ENCODE data around the gene MEX3D.

MEX3D gene

DNA sequence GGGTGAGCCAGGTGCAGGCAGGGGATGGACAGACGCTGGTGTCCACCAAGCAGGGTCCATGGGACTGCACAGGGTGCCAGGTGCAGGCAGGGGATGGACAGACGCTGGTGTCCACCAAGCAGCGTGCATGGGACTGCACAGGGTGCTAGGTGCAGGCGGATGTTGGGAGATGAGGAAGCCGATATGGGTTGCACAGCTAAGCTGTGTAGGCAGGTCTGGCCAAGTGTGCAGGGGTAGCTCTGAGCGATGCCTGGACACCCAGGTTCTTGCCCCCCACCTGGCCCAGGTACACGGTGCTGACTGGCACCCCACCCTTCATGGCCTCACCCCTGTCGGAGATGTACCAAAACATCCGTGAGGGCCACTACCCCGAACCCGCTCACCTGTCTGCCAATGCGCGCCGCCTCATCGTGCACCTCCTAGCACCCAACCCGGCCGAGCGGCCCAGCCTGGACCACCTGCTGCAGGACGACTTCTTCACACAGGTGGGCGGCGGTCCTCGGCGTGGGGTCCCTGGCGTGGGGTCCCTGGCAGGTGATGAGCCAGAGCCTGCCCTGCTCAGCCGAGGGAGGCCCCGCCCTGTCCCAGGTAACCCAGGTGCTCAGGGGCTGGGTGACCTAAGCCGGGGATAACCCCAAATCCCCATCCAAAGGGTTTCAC is 40.3 kb downstream of the MEX3D start:
- no peak for TF ChIP-seq TAF1 (IDR thresholded peaks at IDR 0.05; ENCODE audit: borderline replicate concordance, insufficient read depth, low read length)

DNA sequence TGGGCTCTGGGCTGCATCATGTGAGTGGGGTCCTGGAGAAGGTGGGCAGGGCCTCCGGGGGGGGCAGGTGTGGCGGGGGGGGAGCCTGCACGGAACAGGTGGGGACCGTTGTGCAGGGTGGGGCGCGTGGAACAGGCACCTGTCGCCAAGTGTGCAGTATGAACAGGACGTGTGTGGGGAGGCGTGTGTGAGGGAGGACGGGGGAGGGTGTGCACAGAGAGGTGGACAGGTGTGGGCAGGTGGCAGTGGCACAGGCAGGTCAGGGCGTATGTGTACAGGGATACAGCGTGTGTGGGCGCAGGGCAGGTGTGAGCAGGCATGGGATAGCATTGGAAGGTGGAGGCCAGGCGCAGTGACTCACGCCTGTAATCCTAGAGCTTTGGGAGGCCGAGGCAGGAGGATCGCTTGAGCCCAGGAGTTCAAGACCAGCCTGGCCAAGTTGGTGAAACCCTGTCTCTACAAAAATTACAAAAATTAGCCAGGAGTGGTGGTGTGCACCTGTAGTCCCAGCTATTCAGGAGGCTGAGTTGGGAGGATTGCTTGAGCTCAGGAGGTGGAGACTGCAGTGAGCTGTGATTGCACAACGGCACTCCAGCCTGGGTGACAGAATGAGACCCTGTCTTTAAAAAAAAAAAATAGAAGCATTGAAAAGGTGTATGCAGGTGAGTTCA is 41.0 kb downstream of the MEX3D start:
- no peak for TF ChIP-seq SIN3A (IDR thresholded peaks at IDR 0.05; ENCODE audit: borderline replicate concordance, insufficient read depth, low read length)

DNA sequence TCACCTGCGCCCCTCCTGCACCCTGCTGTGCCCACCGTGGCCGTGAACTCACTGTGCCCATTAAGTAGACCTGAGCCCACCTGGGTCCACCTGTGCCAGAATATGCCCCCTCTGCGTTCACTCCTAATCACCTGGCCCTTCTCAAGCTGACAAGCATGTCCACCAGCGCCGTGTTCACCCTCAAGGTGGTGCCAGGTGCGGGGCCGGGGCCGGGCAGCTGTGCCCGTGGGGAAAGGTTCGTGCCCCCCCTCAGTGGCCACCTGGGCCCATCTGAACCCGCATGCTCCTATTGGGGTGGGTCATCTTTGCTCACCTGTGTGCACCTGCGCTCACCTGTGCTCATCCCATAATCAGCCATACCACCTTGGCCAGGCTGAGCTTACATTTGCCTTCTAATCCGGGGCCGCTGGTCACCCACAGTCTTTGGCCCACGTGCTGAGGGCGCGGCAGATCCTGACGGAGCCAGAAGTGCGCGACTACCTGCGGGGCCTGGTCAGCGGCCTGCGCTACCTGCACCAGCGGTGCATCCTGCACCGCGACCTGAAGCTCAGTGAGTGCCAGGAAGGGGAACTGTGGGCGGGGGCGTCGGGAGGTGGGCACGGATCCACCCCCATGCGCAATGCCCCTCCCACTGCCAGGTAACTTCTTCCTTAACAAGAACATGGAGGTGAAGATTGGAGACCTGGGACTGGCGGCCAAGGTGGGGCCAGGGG is 41.9 kb downstream of the MEX3D start:
- TF ChIP-seq FOXP2 (optimal IDR thresholded peaks at IDR 0.05; ENCODE audit: borderline replicate concordance, extremely low read depth, extremely low read length, insufficient read depth) = no peak
- TF ChIP-seq, protein P1, sequence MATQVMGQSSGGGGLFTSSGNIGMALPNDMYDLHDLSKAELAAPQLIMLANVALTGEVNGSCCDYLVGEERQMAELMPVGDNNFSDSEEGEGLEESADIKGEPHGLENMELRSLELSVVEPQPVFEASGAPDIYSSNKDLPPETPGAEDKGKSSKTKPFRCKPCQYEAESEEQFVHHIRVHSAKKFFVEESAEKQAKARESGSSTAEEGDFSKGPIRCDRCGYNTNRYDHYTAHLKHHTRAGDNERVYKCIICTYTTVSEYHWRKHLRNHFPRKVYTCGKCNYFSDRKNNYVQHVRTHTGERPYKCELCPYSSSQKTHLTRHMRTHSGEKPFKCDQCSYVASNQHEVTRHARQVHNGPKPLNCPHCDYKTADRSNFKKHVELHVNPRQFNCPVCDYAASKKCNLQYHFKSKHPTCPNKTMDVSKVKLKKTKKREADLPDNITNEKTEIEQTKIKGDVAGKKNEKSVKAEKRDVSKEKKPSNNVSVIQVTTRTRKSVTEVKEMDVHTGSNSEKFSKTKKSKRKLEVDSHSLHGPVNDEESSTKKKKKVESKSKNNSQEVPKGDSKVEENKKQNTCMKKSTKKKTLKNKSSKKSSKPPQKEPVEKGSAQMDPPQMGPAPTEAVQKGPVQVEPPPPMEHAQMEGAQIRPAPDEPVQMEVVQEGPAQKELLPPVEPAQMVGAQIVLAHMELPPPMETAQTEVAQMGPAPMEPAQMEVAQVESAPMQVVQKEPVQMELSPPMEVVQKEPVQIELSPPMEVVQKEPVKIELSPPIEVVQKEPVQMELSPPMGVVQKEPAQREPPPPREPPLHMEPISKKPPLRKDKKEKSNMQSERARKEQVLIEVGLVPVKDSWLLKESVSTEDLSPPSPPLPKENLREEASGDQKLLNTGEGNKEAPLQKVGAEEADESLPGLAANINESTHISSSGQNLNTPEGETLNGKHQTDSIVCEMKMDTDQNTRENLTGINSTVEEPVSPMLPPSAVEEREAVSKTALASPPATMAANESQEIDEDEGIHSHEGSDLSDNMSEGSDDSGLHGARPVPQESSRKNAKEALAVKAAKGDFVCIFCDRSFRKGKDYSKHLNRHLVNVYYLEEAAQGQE (IDR thresholded peaks at IDR 0.05; ENCODE audit: insufficient read depth in 1 of 2, low read depth in 2 of 2, low read length in 2 of 2) = no peak
- no peak for TF ChIP-seq TAF1 (IDR thresholded peaks at IDR 0.05; ENCODE audit: borderline replicate concordance, insufficient read depth, low read length)
- TF ChIP-seq POLR2AphosphoS5 (IDR thresholded peaks at IDR 0.05; ENCODE audit: low read depth, low read length) = no peak
- no peak for TF ChIP-seq SIN3A (IDR thresholded peaks at IDR 0.05; ENCODE audit: borderline replicate concordance, insufficient read depth, low read length)

DNA sequence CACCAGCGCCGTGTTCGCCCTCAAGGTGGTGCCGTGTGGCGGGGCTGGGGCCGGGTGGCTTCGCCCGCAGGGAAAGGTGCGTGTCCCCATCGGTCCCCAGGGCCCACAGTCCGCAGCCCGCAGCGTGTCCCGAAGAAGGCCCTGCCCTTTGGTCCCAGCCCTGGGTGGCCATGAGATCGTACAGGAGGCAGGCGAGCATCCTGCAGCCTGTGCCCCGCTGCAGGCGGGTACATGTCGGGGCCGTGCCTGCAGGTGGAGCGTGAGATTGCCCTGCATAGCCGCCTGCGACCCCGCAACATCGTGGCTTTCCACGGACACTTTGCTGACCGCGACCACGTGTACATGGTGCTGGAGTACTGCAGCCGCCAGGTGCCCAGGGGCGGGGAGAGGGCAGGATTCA is 42.8 kb downstream of the MEX3D start:
- TF ChIP-seq SIN3A (IDR thresholded peaks at IDR 0.05; ENCODE audit: borderline replicate concordance, insufficient read depth, low read length) (no peak), POLR2AphosphoS5 (IDR thresholded peaks at IDR 0.05; ENCODE audit: low read depth, low read length) (no peak), FOXP2 (optimal IDR thresholded peaks at IDR 0.05; ENCODE audit: borderline replicate concordance, extremely low read depth, extremely low read length, insufficient read depth) (no peak), TAF1 (IDR thresholded peaks at IDR 0.05; ENCODE audit: borderline replicate concordance, insufficient read depth, low read length) (no peak)
- TF ChIP-seq, protein P1 (IDR thresholded peaks at IDR 0.05; ENCODE audit: insufficient read depth in 1 of 2, low read depth in 2 of 2, low read length in 2 of 2) = no peak

DNA sequence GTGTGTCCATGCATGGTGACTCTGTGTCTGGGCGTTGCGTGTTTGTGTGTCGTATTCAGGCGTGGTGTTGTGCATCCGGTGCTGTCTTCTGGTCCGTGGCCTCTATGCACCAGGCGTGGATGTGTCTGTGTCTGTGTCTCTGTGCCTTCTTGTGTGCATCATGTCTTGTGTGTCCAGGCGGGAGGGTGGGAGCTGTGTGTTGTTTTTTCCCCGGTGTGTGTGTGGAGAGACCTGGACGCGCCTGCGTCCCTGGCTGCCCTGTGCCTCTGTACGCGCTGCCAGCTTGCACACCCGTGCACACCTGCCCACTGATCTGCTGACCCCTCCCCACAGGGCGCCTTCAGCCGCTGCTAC is 43.2 kb downstream of the MEX3D start:
- TF ChIP-seq SIN3A (IDR thresholded peaks at IDR 0.05; ENCODE audit: borderline replicate concordance, insufficient read depth, low read length) (no peak), FOXP2 (optimal IDR thresholded peaks at IDR 0.05; ENCODE audit: borderline replicate concordance, extremely low read depth, extremely low read length, insufficient read depth) (no peak), TAF1 (IDR thresholded peaks at IDR 0.05; ENCODE audit: borderline replicate concordance, insufficient read depth, low read length) (no peak), POLR2AphosphoS5 (IDR thresholded peaks at IDR 0.05; ENCODE audit: low read depth, low read length) (no peak)
- TF ChIP-seq, protein P1 (IDR thresholded peaks at IDR 0.05; ENCODE audit: insufficient read depth in 1 of 2, low read depth in 2 of 2, low read length in 2 of 2) = no peak

All from PFSK-1 (cell line).